T-cell (primary cell): ENCODE results near the gene POLR1C. TPM values are rescaled to one million over a fixed set of nuclear protein-coding genes. Genes with fewer than 3 reads are reported as not detected.

Source experiments
- ATAC-seq, 4 experiments: fragments of 200-7000 bp in 3 of 4; fragments of 150-1000 bp in 1 of 4; cut with Tn5 transposase; replicated peaks in 1 of 4; 1 replicate in 3 of 4; 2 replicates in 1 of 4; pipeline ENCODE4 v1.10.0; 2021; ENCODE audit warnings: moderate library complexity in 3 of 4, mild to moderate bottlenecking in 2 of 4, moderate number of reproducible peaks in 1 of 4
- CTCF ChIA-PET, 2 donors: fragments of 300-600 bp; sonication (Branson Sonifier 250); formaldehyde crosslinking; loops; one replicate each; lab custom pipeline; 2022; ENCODE audit warnings: antibody characterized with exemption in 2 of 2; lab: Charles Lee
- POLR2A ChIA-PET, 2 donors: fragments of 300-600 bp; sonication (Branson Sonifier 250); formaldehyde crosslinking; loops; one replicate each; lab custom pipeline; 2022; ENCODE audit warnings: antibody characterized with exemption in 2 of 2; lab: Charles Lee
- DNase-seq, 35 experiments: peaks; one replicate each; pipeline versions ENCODE4 v3.0.0 to v3.0.0-alpha.2; 2013 to 2023
- H3K27ac ChIP-seq: one replicate; pipeline ENCODE4 v1.5.1; 2013; ENCODE audit warnings: low read length
- H3K27me3 ChIP-seq, 2 experiments: replicated peaks in 1 of 2; 1 replicate in 1 of 2; 2 replicates in 1 of 2; pipeline versions ENCODE4 v1.6.1 to v1.7.0; 2013; ENCODE audit warnings: low read length in 1 of 2, mixed read lengths in 1 of 2; ENCODE audit not compliant: control insufficient read depth in 2 of 2, insufficient read depth in 2 of 2; ENCODE audit errors: extremely low read depth in 1 of 2
- H3K36me3 ChIP-seq, 2 donors: 1 replicate in 1 of 2; 2 replicates in 1 of 2; pipeline versions ENCODE4 v1.6.1 to v1.7.0; 2013; ENCODE audit warnings: low read length in 1 of 2; ENCODE audit not compliant: control insufficient read depth in 2 of 2, insufficient read depth in 1 of 2; ENCODE audit errors: extremely low read depth in 1 of 2
- H3K4me1 ChIP-seq, 2 experiments: 1 replicate in 1 of 2; 2 replicates in 1 of 2; pipeline versions ENCODE4 v1.6.1 to v1.7.0; 2013; ENCODE audit warnings: low read length in 2 of 2, mixed read lengths in 1 of 2; ENCODE audit not compliant: insufficient read depth in 2 of 2, control insufficient read depth in 1 of 2; ENCODE audit errors: extremely low read depth in 1 of 2
- H3K4me3 ChIP-seq, 2 donors: 1 replicate in 1 of 2; 2 replicates in 1 of 2; pipeline versions ENCODE4 v1.5.1 to v1.7.0; 2013; ENCODE audit warnings: mild to moderate bottlenecking in 2 of 2, low read length in 1 of 2, moderate library complexity in 1 of 2; ENCODE audit not compliant: control insufficient read depth in 1 of 2; ENCODE audit errors: extremely low read depth in 1 of 2
- H3K9me3 ChIP-seq: 2 replicates; pipeline ENCODE4 v1.7.0; 2013
- H3K27ac Mint-ChIP-seq, 2 donors: one replicate each; pipeline ENCODE4 v1.8.0; 2020 to 2021; ENCODE audit warnings: mild to moderate bottlenecking in 2 of 2, mixed read lengths in 2 of 2
- H3K27me3 Mint-ChIP-seq, 2 donors: one replicate each; pipeline ENCODE4 v1.8.0; 2021 to 2022; ENCODE audit warnings: mixed read lengths in 2 of 2
- H3K36me3 Mint-ChIP-seq: one replicate; pipeline ENCODE4 v1.8.0; 2021; ENCODE audit warnings: mixed read lengths
- H3K4me1 Mint-ChIP-seq, 3 donors: one replicate each; pipeline ENCODE4 v1.8.0; 2020 to 2022; ENCODE audit warnings: mixed read lengths in 3 of 3, mild to moderate bottlenecking in 1 of 3
- H3K4me3 Mint-ChIP-seq, 3 donors: one replicate each; pipeline ENCODE4 v1.8.0; 2020 to 2022; ENCODE audit warnings: mild to moderate bottlenecking in 3 of 3, mixed read lengths in 3 of 3, moderate library complexity in 3 of 3
- H3K9me3 Mint-ChIP-seq, 3 donors: one replicate each; pipeline ENCODE4 v1.8.0; 2020 to 2022; ENCODE audit warnings: mixed read lengths in 3 of 3
- WGBS: methylation state at CpG from one replicate; pipeline ENCODE4 v1.1.5; 2013; ENCODE audit warnings: missing lambda C conversion rate; ENCODE audit not compliant: insufficient coverage; 5-methylcytosine and 5-hydroxymethylcytosine counted together
- total RNA-seq, 35 experiments: library from RNA in 6 of 35; stranded (reverse) in 6 of 35; fragments of 120-200 nt in 1 of 35; gene quantifications; one replicate each; pipeline versions ENCODE4 v1.2.1 to v1.2.4 and lab custom pipeline; 2013 to 2026

Gene POLR1C
- total RNA-seq, 5 donors from 2014 or later (not counting 1 experiment from before 2014, with no cell fraction given), result 42.3 to 49.8 (median 46.1) TPM

DNA sequence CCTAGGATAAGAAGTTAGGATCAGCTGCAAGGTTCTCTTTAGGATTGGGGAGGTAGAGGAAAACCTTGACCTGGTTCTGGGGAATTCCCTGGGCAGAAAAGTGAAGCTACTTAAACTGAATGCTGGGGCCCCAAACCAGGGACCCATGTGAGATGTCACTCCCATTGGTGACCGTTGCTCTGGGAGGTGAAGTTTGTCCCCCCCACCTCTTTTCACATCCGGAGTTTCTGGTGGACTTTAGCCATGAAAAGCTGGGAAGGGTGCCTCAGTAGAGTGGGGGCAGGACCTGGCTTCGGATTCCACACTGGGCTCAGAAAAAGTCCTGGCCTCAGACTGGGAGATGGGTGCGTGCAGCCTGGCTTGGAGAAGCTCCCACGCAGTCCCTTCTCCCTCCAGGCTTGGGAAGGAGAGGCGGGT, 26.4 kb upstream of the POLR1C start:
- H3K36me3 Mint-ChIP-seq, result peaks cover 9% of the 10 kb centered on the region
- no peaks in the 10 kb centered on the region for H3K27me3 Mint-ChIP-seq
- no peak for DNase-seq
- H3K9me3 ChIP-seq, result no peaks in the 10 kb centered on the region
- peaks cover 4 to 35% of the 10 kb centered on the region in 2 experiments for H3K4me1 ChIP-seq
- WGBS, result 93% methylated on average over 3 of the region's 6 CpGs
- peaks cover 31 to 53% (median 42%) of the 10 kb centered on the region in 3 donors for H3K4me1 Mint-ChIP-seq
- ChIA-PET CTCF (no interaction called here), POLR2A (no interaction called here)
- no peak overlapping the region for H3K27ac Mint-ChIP-seq
- no peaks in the 10 kb centered on the region for H3K27me3 ChIP-seq
- no peak for ATAC-seq
- no peak overlapping the region for H3K4me3 Mint-ChIP-seq
- peaks cover 3 to 19% of the 10 kb centered on the region in 2 donors for H3K36me3 ChIP-seq
- no peaks in the 10 kb centered on the region for H3K9me3 Mint-ChIP-seq
- no peak overlapping the region for H3K4me3 ChIP-seq
- H3K27ac ChIP-seq, result no peak overlapping the region

DNA sequence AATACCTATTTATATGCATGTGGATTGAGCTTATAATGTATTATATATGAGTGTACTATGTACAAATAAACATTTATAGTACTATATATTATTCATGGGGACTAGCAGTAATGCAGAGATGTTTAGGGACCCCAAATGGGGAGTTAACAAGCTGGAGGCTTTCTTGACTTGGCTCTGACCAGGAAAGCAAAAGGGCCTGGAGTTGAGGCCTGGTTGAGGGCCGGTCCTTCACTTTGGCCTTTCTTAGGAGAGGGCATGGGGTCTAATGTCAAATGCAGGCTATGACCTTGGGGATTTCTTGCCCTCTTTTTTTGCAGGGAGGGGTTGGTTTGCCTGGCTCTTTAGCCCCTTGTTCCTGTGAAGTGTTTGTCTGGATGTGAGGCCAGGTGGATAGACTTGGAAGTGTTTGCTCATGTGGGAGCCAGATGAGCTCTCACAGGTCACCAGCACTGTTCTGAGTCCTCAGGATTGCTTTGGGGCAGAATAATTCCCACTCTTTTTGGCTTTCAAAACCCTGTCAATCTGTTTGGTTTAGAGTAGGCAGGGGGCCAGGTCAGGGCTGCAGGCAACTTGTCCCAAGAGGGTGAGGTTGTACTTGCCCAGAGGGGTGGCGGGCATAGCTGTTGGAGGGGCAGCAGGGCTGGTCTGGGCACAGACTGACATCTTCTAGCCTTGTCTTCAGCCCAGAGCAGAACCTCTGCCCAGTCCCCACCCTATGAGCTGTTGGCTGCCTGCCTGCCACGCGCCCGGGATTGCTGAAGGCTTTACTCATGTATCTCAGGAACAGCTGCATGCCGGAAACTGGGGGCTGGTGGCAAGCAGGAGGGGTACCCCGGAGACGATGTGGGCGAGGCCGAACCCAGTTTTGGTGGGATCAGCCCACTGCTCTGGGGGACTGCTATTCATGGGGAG, 24.9 kb upstream of the POLR1C start:
- Mint-ChIP-seq H3K4me3 (no peak overlapping the region), H3K36me3 (peaks cover 9% of the 10 kb centered on the region), H3K27ac (no peak overlapping the region), H3K9me3 (no peaks in the 10 kb centered on the region), H3K4me1 (peaks cover 36 to 56% (median 43%) of the 10 kb centered on the region in 3 donors), H3K27me3 (no peaks in the 10 kb centered on the region)
- Histone ChIP-seq H3K27ac (no peak overlapping the region), H3K9me3 (no peaks in the 10 kb centered on the region), H3K36me3 (peaks cover 3 to 15% of the 10 kb centered on the region in 2 donors), H3K4me1 (peaks cover 4 to 44% of the 10 kb centered on the region in 2 experiments), H3K27me3 (no peaks in the 10 kb centered on the region), H3K4me3 (no peak overlapping the region)
- POLR2A ChIA-PET, result interaction anchor here in 1 of 2 donors (1.3 kb wide), 1 partner anchor 14 kb away, joined by 3 read pairs; no protein-coding TSS in a partner anchor
- ATAC-seq (no peak), DNase-seq (no peak)
- CTCF ChIA-PET, result interaction anchor here in 1 of 2 donors (0.6 to 1.2 kb wide), 2 partner anchors 11 to 57 kb away, joined by 3 to 4 read pairs; no protein-coding TSS in a partner anchor
- WGBS, result 100% methylated on average over 10 of the region's 10 CpGs

GRCh38 chr6:43492673-43493072, 24.2 kb upstream of the POLR1C start:
- Histone ChIP-seq H3K27ac (no peak overlapping the region), H3K4me1 (peaks cover 4 to 44% of the 10 kb centered on the region in 2 experiments), H3K27me3 (no peaks in the 10 kb centered on the region), H3K36me3 (peaks cover 3 to 16% of the 10 kb centered on the region in 2 donors), H3K9me3 (no peaks in the 10 kb centered on the region), H3K4me3 (no peak overlapping the region)
- POLR2A ChIA-PET, result interaction anchor here in 1 of 2 donors (1.3 kb wide), 1 partner anchor 15 kb away, joined by 3 read pairs; no protein-coding TSS in a partner anchor
- H3K36me3 Mint-ChIP-seq, result peaks cover 9% of the 10 kb centered on the region
- 100% methylated on average over 1 of the region's 3 CpGs for WGBS
- H3K27me3 Mint-ChIP-seq, result no peaks in the 10 kb centered on the region
- CTCF ChIA-PET, result interaction anchor here (0.6 to 1.6 kb wide), 4 partner anchors 12 to 65 kb away, joined by 3 to 4 read pairs (median 3); no protein-coding TSS in a partner anchor
- DNase-seq (no peak), ATAC-seq (no peak)
- H3K4me3 Mint-ChIP-seq, result no peak overlapping the region
- no peak overlapping the region for H3K27ac Mint-ChIP-seq
- H3K9me3 Mint-ChIP-seq, result no peaks in the 10 kb centered on the region
- peaks cover 36 to 56% (median 43%) of the 10 kb centered on the region in 3 donors for H3K4me1 Mint-ChIP-seq

DNA sequence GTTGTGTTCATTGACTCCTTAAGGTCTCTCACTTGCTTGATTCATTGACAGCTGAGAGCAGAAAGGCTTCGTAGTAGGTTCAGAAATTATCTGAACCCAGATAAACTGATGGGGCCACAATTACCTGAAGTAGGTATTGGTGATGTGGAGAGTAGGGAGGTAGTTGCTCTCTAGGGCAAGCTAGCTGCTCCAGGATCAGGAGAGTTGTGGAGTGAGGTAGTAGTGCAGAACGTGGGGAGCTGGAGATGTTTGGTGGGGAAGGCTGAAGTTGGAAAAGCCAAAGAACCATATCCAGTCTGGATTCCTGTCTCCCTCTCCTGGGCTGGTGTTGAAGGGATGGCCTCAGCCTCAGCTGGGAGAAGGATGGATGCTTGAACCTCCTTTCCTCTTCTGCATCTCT, 23.7 kb upstream of the POLR1C start:
- Histone ChIP-seq H3K4me3 (no peak overlapping the region), H3K36me3 (peaks cover 3 to 19% of the 10 kb centered on the region in 2 donors), H3K27ac (no peak overlapping the region), H3K27me3 (no peaks in the 10 kb centered on the region), H3K4me1 (peaks cover 4 to 44% of the 10 kb centered on the region in 2 experiments), H3K9me3 (no peaks in the 10 kb centered on the region)
- Mint-ChIP-seq H3K36me3 (peaks cover 9% of the 10 kb centered on the region), H3K4me3 (no peak overlapping the region), H3K27ac (peak overlapping the region; percentile 24 to 81), H3K9me3 (no peaks in the 10 kb centered on the region), H3K4me1 (peaks cover 36 to 54% (median 41%) of the 10 kb centered on the region in 3 donors), H3K27me3 (no peaks in the 10 kb centered on the region)
- 100% methylated on average over 1 of the region's 2 CpGs for WGBS
- DNase-seq (no peak), ATAC-seq (no peak)
- ChIA-PET CTCF (interaction anchor here (0.6 to 1.6 kb wide), 3 partner anchors 12 to 64 kb away, joined by 3 to 4 read pairs (median 3); no protein-coding TSS in a partner anchor), POLR2A (interaction anchor here in 1 of 2 donors (1.3 kb wide), 1 partner anchor 15 kb away, joined by 3 read pairs; no protein-coding TSS in a partner anchor)

DNA sequence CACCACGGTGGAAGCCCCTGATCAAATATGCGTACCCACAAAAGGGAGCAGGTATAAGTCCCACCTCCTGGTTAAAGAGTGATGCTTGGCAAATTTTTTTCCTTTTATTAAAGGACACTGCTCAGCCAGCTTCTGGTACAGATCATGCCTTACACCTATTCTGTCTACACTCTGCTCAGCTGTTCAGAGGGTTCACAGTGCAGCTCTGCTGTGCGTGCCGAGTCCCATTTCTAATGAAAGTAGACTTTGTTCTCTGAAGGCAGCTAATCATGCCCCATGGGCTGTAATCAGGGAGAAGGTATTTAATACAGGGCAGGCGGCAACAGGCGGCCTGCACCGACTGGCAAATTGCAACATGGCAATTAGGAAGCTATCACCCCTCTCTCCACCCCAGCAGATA, 23.1 kb upstream of the POLR1C start:
- WGBS, result 94% methylated on average over 2 of the region's 7 CpGs
- Mint-ChIP-seq H3K27ac (peak overlapping the region; percentile 81 to 84), H3K27me3 (no peaks in the 10 kb centered on the region), H3K4me3 (no peak overlapping the region), H3K4me1 (peaks cover 36 to 50% (median 36%) of the 10 kb centered on the region in 3 donors), H3K36me3 (peaks cover 11% of the 10 kb centered on the region), H3K9me3 (no peaks in the 10 kb centered on the region)
- peaks cover 3 to 24% of the 10 kb centered on the region in 2 donors for H3K36me3 ChIP-seq
- no peaks in the 10 kb centered on the region for H3K27me3 ChIP-seq
- ATAC-seq (no peak), DNase-seq (no peak)
- H3K9me3 ChIP-seq, result no peaks in the 10 kb centered on the region
- POLR2A ChIA-PET, result no interaction called here
- no peak overlapping the region for H3K27ac ChIP-seq
- no peak overlapping the region for H3K4me3 ChIP-seq
- H3K4me1 ChIP-seq, result peaks cover 4 to 44% of the 10 kb centered on the region in 2 experiments
- CTCF ChIA-PET, result interaction anchor here in 1 of 2 donors (0.6 to 1.6 kb wide), 2 partner anchors 11 to 78 kb away, joined by 3 read pairs; no protein-coding TSS in a partner anchor

GRCh38 chr6:43494321-43494720, 22.6 kb upstream of the POLR1C start:
- Histone ChIP-seq H3K27ac (no peak overlapping the region), H3K4me3 (no peak overlapping the region), H3K36me3 (peaks cover 4 to 24% of the 10 kb centered on the region in 2 donors), H3K4me1 (peaks cover 4 to 40% of the 10 kb centered on the region in 2 experiments), H3K27me3 (no peaks in the 10 kb centered on the region), H3K9me3 (no peaks in the 10 kb centered on the region)
- 100% methylated on average over 2 of the region's 6 CpGs for WGBS
- Mint-ChIP-seq H3K4me1 (peaks cover 36 to 45% (median 36%) of the 10 kb centered on the region in 3 donors), H3K27me3 (no peaks in the 10 kb centered on the region), H3K4me3 (no peak overlapping the region), H3K27ac (peak overlapping the region; percentile 81 to 84), H3K36me3 (peaks cover 16% of the 10 kb centered on the region), H3K9me3 (no peaks in the 10 kb centered on the region)
- POLR2A ChIA-PET, result no interaction called here
- ATAC-seq (no peak), DNase-seq (no peak)
- CTCF ChIA-PET, result interaction anchor here in 1 of 2 donors (0.6 to 1.6 kb wide), 2 partner anchors 11 to 79 kb away, joined by 3 read pairs; no protein-coding TSS in a partner anchor
